Stimulated activated CD8-positive, alpha-beta memory T cell treated with anti-CD3 and anti-CD28 coated beads, Interleukin-4, amount 100 ng/mL, for 4 hours (primary cell): Measurements from ENCODE around the gene PCSK4.
A peak's percentile ranks its signal among the peaks of the same experiment; 100 is the strongest.
"Not testable (repeated sequence)": the region's sequence is repeated elsewhere in the genome, so short reads cannot be mapped to it uniquely, and the experiment has no call there.

Experiments
- DNase-seq, 2 donors: peaks; one replicate each; pipeline ENCODE4 v3.0.0-alpha.2; 2020; ENCODE audit warnings: low read depth in 2 of 2, low spot score in 1 of 2

The PCSK4 gene

DNA sequence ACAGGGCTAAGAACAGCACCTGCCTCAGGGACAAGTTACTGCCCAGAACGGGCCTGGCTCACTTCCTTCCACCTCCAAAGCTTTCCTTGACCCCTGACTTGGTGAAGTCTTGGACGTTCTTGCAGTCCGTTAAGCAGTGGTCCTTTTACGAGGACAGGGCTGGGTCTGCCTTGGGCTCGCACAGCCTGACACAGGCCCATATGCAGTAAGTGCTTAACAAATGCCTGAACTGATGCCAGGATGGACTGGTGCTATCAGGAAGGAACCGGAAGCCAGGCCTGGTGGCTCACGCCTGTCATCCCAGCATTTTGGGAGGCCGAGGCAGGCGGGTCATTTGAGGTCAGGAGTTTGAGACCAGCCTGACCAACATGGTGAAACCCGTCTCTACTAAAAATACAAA is 31.9 kb upstream of the PCSK4 start:
- no peak for DNase-seq

- DNase-seq, result no peak
Measured at GRCh38 chr19:1521636-1522035, 31.5 kb upstream of the PCSK4 start.

DNA sequence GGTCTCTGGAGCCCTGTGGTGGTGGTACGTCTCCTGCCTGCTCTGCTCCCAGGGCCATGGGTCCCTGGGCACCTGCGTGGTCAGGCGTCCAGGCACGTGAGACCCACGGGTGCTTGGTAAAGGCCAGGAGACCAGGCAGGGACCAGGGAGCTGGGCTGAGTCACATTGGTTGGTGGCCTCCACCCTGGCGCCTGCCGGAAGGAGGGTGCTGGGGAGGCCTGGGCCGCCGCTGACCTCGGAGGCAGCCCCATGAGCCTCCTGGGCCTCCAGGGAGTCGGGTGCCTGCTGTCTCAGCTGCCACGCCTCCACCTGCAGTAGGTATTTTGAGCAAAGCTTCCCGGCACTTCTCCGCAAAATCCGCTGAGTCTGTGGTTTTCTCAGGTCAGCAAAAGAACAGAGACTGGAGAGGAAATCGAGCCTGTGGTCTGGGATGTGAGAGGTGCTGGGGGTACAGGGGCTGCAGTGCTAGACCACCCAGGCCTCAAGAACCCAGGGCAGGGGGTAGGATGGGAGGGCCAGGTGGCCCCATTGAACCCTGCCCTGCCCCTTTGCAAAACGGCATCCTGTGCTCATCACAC is 30.1 kb upstream of the PCSK4 start:
- no peak for DNase-seq

- not testable (repeated sequence) for DNase-seq
Measured at GRCh38 chr19:1519802-1520201, 29.7 kb upstream of the PCSK4 start.

DNA sequence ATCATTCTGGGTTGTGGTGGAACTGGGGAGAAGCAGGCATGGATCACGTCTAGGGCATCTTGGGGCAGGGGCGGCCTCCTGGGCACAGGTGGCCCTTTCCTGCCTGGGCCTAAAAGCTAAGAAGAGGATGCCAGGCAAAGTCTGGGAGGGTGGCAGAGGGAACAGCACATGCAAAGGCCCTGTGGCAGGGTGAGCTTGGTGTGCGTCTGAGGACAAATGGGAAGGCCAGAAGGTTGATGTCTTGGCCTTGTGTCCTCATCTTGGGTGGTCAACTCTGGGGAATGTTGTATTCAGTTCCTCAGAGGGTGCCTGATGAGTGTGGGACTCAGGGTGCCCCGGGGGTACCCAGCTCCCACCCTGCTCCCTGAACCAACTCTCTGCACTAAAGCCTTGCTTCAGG is 28.3 kb upstream of the PCSK4 start:
- no peak for DNase-seq

DNA sequence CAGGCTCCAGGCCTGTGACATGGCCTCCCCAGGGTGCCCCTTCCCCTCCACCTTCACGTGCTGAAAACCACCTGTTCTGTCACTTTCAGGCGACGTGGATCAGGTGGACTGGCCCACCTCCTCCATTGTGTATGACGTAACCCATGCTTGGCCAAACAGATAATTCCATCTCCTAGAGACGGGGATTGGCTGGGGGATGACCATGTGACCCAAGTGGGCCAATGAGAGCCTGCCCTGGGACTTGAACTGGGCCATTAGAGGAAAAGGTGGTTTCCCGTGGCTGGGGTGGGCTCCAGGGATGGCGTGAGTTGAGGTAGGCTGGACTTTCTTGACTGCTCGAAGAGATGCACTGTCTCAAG is 26.2 kb upstream of the PCSK4 start:
- no peak for DNase-seq

DNA sequence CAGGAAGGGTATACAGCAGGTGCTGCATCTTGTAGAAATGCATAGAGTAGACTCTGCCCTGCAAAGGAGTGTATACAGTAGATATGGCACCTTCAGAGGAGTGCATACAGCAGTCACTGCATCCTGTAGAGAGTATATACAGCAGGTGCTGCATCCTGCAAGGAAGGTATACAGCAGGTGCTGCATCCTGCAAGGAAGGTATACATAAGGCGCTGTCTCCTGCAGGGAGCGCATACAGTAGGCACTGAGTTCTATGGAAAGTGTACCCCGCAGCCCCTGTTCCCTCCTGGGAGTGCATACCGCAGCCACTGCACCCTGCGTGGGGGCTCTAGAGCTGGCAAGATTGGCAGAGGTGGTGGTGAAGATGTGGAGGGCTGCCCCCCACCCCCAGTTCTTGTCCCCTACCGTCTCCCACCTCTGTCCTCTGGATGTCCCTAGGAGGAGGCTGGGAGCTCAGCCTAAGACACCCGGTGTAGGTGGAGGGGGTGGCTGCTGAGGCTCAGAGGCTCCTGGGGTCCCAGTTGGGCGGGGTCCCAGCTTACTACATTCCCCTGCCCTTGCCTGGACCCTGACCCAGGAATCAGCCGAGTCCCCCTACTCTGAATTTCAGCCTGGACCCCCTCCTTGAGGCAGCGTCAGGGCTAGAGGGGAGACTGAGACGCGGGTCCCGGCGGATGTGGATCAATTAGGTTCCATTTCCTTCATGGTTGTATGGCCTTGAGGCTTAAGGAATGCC is 25.0 kb upstream of the PCSK4 start:
- no peak for DNase-seq

GRCh38 chr19:1514295-1514661 is 24.1 kb upstream of the PCSK4 start:
- no peak for DNase-seq

DNA sequence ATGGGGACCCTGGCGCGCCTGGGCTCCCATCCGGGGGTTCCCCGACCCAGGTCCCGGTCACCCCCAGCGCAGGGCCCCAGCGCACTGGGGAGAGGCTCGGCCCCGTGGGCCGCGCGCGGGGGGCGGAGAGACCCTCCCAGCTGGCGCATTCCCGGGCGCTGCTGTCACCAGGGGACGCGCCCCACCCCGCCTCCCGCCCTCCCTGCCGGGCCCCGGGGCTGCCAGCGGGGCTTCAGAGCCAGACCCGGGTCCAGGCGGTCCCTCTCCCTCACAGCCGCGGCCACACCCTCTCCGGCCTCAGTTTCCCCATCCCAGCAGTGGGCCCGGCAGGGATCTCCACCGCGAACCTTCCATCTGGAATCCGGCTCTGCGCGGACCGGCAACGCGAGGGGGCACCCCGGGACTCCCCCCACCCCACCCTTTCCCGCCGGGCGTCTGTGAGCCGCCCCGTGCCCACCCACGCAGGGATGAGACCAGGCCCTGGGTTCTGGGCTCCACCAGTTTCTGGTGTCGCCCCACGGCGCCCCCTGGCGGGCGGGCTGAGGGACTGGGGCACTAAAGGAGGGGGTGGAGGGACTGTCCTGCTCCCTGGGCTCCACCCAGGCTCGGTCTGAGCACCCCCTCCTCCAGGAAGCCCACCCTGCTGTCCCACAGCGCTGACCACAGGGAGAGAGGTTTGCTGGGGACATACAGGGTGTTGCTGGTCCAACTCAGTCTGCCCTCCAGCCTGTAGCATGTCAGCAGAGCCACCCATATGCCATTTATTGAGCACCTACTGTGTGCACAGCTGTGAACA is 23.5 kb upstream of the PCSK4 start:
- peak; percentile 11 to 24 for DNase-seq

DNA sequence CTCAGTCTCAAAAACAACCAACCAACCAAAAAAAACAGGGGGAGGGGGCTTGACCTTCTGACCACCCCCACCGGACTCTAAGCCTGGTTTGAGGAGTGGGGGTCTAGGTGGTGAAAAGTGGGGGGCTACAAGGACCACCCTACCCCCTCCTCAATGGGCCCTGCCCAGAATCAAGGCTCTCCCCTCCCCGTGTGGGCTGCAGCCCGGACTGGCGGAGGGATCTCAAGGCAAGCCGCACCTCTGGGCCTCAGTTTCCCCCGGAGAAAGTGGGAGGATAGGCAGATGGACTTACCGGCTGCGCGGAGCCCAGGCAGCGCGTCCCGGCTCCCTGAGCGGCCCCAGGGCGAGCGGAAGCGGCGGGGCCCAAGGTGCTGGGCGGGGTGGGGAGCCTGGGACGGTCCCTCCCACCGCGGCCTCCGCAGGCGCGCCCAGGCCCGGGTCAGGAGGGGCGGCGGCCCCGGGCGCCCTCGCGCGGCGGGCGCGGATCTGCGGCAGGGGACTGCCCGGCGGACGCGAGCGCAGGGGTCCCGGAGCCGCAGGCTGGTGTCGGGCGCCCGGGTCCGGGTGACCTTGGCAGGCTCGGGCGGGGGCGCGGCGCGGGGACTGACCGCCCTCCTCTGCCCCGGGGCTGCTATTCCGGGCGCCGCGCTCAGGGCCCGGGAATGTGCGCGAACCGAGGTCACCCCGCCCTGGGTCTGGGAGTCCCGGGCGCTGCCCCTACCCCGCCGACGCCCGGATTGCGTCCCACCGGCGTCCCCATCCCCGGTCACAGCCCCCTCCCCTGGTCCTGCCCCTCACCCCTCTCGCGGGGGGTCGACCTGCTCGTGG is 22.7 kb upstream of the PCSK4 start, which contains the start of gene ADAMTSL5:
Gene ADAMTSL5, minus strand, starts transcription at position 349 of the 828 bp plus-strand sequence. CDS start 2,076 bp downstream, outside the sequence.
- peak in 1 of 2 donors; percentile 36 for DNase-seq

- DNase-seq, result no peak
Measured at GRCh38 chr19:1511318-1512317, 21.5 kb upstream of the PCSK4 start.

GRCh38 chr19:1510807-1511206 is 20.7 kb upstream of the PCSK4 start:
- no peak for DNase-seq

- no peak for DNase-seq
Measured at GRCh38 chr19:1510442-1510806, 20.3 kb upstream of the PCSK4 start.

DNA sequence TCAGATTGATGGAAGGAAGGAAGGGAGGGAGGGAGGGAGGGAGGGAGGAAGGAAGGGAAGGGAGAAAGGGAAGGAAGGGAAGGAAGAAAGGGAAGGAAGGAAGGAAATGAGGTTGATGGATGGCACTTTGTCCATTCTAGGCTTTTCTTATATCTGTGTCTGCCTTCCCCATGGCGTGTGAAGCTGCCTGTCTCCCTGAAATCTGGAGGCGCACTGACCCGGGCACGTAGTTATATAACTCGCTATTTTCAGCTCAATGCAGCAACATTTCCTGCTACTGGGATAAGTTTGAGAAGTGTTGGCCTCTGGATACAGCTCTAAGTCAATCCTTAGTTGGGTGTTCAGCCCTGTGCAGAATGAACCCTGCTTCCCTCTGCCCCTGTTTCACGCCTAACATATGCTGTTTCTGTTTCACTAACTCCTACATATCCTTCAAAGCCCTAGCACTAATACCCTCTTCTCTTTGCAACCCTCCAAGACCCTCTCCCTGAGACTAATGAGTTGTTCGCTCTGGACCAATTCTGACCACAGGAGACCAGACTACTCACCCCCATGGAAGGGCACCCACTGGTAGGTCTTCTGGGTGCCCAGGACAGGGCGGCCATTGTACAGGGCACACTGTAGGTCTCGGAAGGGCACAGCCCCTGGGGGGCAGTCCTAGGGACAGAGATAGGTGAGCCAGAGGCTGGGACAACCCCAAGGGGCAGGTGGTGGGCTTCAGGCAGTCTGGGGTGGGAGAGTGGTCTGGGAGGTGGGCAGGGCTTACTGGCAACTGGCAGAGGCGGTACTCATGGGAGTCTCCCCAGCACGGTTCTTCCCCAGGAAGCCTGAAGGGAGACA is 19.7 kb upstream of the PCSK4 start:
- DNase-seq, result no peak

DNA sequence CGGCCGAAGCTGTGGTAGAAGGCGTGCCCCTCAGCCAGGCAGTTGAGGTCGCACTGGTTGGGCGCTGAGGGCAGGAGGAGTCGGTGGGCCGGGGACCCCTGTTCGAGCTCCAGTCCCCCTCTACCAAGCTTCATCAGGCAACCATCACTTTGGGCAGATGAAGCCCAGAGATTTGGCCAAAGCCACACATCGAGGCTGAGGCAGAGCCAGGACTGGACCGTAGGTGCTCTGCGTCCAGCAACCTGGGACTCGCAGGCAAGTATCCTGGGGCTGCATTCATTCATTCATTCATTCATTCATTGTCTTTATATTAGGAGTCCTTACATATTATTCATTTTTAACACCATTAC is 18.3 kb upstream of the PCSK4 start:
- DNase-seq, result no peak

- DNase-seq, result peak; percentile 81 to 82
Measured at GRCh38 chr19:1507763-1508506, 17.8 kb upstream of the PCSK4 start.

DNA sequence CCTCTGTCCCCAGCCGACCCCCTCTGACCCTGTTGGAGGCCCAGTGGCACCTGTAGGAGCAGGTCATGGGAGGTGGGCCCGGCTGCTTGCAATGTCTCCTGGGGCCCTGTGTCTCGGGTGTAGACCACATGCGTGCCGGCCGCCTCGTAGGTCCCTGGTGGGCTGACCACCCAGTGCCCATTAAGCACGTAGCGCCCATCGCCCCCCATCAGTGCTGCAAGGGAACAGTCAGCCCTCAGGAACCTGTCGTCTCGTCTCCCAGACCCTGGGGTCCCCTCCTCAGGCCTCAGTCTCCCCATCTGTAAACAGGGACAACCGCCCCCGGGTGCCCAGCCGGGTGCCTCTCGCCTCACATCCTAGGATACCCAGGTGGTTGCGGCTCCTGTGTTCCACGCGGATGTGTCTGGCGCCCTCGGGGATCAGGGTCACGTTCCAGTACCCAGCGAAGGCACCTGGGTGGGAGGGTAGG is 17.1 kb upstream of the PCSK4 start:
- no peak for DNase-seq

- DNase-seq, result no peak
Measured at GRCh38 chr19:1505991-1506881, 16.1 kb upstream of the PCSK4 start.
